ENCODE results near the gene TMC6.

- no peak for TF ChIP-seq CTCF (IDR thresholded peaks at IDR 0.05)
- TF ChIP-seq POLR2AphosphoS5 (IDR thresholded peaks at IDR 0.05), result no peak
- TF ChIP-seq EP300 (IDR thresholded peaks at IDR 0.05), result no peak
- TF ChIP-seq POLR2A (IDR thresholded peaks at IDR 0.05; ENCODE audit: low read depth), result no peak
These were observed 63.8 kb downstream of the TMC6 start for GRCh38 chr17:78064708-78065107.

Measured in esophagus muscularis mucosa (tissue), 4 donors.